Liver (tissue), 3 donors: ENCODE measurements around the gene BNC2.

Source experiments
- ATF3 ChIP-seq: IDR thresholded peaks from 2 replicates; pipeline ENCODE4 v1.6.1; 2016; ENCODE audit warnings: antibody characterized with exemption
- CTCF ChIP-seq: fragments of 150-350 bp; IDR thresholded peaks from 2 replicates; pipeline ENCODE4 v1.5.1; 2017; ENCODE audit warnings: improper control_type of control experiment, low read depth, low read length; ENCODE audit not compliant: missing input control
- TAF1 ChIP-seq: conservative IDR thresholded peaks from 2 replicates; pipeline ENCODE4 v1.6.1; 2016; ENCODE audit warnings: antibody characterized with exemption, mild to moderate bottlenecking
- donor health status: healthy.
- donor health status: healthy.

GRCh38 chr9:16485575-16486321 lies 384.7 kb downstream of the BNC2 start:
- TF ChIP-seq CTCF = no peak
- no peak for TF ChIP-seq TAF1
- TF ChIP-seq ATF3 = no peak
